Hematopoietic multipotent progenitor cell treated with erythropoietin and hydrocortisone succinate and interleukin-3 and kit ligand, for 17 days (in vitro differentiated cells): ENCODE measurements around the gene AKR1B1.
"Not testable (repeated sequence)": the region's sequence is repeated elsewhere in the genome, so short reads cannot be mapped to it uniquely, and the experiment has no call there.

Experiments
- DNase-seq: peaks from one replicate; pipeline ENCODE4 v3.0.0-alpha.2; 2015; ENCODE audit warnings: low spot score

AKR1B1 gene

GRCh38 chr7:134458806-134459698, at the start of gene AKR1B1:
AKR1B1 (minus strand) TSS chr7:134459100; CDS start chr7:134459062, 38 bp downstream.
- no peak for DNase-seq

GRCh38 chr7:134505856-134506255, 47.0 kb upstream of the AKR1B1 start:
- DNase-seq: no peak

- DNase-seq: no peak
Observed at GRCh38 chr7:134504660-134505164, 45.8 kb upstream of the AKR1B1 start.

DNA sequence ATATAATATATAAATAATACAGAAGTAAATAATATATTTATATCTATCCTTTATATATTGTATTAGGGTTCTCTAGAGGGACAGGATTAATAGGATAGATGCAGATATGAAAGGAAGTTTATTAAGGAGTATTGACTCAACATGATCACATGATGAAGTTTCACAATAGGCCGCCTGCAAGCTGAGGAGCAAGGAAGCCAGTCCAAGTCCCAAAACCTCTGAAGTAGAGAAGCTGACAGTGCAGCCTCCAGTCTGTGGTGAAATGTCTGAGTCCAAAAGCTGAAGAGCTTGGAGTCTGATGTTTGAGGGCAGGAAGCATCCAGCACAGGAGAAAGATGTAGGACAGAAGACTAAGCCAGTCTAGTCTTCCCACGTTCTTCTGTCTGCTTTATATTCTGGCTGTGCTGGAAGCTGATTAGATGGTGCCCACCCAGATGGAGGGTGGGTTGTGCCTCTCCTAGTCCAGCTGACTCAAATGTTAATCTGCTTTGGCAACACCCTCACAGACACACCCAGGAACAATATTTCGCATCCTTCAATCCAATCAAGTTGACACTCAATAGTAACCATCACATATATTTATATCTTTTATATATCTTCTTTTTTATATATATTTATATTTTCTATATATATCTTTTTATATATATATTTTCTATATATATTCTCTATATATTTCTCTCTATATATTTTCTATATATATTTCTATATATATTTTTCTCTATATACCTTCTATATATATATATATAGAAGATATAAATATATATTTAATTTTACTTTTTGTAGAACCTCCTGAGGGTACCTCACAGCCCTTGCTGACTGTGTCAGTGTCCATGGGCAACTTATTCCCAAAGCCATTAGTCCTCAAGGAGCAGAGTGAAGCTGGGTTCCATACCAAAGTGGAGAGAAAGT, 43.8 kb upstream of the AKR1B1 start:
- no peak for DNase-seq

GRCh38 chr7:134500982-134501381, 42.1 kb upstream of the AKR1B1 start:
- no peak for DNase-seq

DNA sequence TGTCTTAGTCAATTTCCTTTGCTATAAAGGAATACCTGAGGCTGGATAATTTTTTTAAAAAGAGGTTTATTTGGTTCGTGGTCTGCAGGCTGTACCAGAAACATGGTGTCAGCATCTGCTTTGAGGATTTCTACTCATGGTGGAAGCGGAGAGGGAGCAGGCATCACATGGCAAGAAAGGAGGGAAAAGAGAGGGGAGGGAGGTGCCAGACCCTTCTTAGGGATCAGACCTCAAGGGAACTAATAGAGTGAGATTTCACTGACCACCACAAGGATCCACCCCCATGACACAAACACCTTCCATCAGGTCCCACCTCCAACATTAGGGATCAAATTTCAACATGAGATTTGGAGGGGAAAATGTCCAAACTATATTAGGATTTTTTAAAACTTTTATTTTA, 41.5 kb upstream of the AKR1B1 start:
- no peak for DNase-seq

- DNase-seq: no peak
Observed at GRCh38 chr7:134495546-134495945, 36.6 kb upstream of the AKR1B1 start.

- DNase-seq: no peak
Observed at GRCh38 chr7:134493091-134493490, 34.2 kb upstream of the AKR1B1 start.

GRCh38 chr7:134487721-134488120, 28.8 kb upstream of the AKR1B1 start:
- not testable (repeated sequence) for DNase-seq

DNA sequence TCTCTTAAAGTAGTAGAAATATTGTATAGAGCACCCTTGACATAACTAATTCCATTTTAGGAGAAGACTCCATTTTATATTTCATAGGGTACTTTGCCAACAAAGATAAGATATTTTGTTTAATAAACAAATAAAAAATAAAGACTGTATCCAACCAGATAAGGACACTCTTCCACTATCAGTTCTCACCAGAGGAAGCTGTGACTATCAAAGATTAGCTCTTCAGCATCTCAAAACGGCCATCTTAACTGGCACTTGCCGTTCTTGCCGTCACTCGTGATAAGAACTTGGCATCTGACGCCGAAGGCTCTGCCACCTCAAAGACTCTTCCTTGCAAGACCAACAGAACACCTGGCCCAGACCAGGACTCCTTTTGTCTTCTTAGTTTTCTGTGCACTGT, 26.3 kb upstream of the AKR1B1 start:
- no peak for DNase-seq

GRCh38 chr7:134483296-134483695, 24.4 kb upstream of the AKR1B1 start:
- no peak for DNase-seq

- no peak for DNase-seq
Observed at GRCh38 chr7:134482858-134483257, 24.0 kb upstream of the AKR1B1 start.

DNA sequence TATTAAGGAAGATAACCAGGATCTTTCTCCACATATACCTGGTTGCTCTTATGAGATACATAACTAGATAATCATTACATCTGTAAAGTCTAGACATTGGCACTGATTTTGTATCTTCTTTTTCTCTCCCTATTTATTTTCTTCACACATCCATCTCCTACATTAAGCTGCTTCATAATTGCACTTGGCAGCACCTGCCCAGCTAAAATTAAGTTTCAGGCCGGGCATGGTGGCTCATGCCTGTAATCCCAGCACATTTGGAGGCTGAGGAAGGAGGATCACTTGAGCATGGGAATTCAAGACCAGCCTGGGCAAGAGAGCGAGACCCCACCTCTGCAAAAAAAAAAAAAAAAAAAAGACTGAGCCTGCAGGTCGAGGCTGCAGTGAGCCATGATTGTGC, 22.3 kb upstream of the AKR1B1 start:
- DNase-seq: no peak

DNA sequence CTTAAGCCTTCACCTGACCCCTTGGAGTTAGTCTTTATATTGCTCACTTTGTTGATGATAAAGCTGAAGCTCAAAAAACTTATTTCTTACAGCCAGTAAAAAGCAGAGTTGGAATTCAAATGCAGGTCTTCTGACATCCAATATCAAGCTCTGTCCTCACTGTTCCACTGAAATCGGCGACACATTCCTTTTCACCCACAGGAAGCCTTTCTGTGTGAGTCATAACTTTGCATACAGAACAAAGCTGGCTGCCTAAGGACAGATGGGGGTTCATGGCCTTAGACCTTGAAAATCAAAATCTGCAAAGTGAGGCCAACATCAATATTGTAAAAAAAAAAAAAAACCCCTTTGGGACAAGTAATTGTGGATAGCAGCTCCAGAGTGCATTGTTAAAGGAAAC, 21.8 kb upstream of the AKR1B1 start:
- no peak for DNase-seq

DNA sequence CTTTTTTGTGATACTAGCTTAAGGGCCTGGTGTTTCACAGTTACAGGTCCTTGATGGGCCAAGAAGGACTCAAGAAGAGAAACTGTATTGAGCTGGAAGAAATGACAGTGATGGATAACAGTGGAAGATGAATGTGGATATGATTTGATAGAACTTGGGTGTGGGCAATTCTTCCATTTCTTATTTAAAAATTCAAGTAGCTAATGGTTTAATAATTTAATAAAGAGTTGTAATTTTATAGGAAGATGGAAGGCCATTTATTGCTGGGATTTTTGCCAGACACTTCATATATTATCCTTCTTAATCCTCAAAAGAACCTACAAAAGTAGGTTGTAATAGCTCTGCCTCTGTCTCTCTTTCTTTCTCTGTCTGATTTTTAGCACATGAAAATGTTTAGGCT, 21.3 kb upstream of the AKR1B1 start:
- no peak for DNase-seq

- DNase-seq: no peak
Observed at GRCh38 chr7:134478707-134479106, 19.8 kb upstream of the AKR1B1 start.

DNA sequence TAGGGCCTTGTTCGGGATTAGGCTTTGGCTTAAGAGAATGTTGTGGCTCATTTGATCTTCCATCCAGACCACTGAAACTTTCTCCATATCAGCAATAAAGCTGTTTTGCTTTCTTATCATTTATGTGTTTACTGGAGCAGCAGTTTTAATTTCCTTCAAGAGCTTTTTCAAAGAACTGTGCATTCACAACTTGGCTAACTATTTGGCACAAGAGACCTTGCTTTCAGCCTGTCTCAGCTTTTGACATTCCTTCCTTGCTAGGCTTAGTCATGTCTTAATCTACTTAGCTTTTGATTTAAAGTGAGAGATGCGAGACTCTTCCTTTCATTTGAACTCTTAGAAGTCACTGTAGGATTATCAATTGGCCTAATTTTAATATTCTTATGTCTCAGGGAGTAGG, 19.1 kb upstream of the AKR1B1 start:
- no peak for DNase-seq

DNA sequence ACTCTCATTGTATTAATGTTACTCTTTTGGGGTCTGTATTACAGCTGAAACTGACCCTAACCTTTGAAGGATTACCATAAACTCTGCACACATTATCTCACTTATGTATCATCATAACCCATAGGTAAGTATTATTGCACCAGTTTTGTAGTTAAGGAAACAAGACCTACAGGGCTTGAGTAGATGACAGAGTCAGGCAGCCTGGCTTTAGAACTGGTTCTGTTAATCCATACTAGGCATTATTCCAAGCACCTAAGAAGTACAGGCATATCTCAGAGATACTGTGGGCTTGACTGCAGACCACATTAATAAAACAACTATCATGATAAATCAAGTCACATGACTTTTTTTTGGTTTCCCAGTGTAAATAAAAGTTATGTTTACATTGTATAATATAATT, 17.1 kb upstream of the AKR1B1 start:
- no peak for DNase-seq

- DNase-seq: no peak
Observed at GRCh38 chr7:134474828-134475227, 15.9 kb upstream of the AKR1B1 start.

GRCh38 chr7:134473861-134474291, 15.0 kb upstream of the AKR1B1 start:
- no peak for DNase-seq

DNA sequence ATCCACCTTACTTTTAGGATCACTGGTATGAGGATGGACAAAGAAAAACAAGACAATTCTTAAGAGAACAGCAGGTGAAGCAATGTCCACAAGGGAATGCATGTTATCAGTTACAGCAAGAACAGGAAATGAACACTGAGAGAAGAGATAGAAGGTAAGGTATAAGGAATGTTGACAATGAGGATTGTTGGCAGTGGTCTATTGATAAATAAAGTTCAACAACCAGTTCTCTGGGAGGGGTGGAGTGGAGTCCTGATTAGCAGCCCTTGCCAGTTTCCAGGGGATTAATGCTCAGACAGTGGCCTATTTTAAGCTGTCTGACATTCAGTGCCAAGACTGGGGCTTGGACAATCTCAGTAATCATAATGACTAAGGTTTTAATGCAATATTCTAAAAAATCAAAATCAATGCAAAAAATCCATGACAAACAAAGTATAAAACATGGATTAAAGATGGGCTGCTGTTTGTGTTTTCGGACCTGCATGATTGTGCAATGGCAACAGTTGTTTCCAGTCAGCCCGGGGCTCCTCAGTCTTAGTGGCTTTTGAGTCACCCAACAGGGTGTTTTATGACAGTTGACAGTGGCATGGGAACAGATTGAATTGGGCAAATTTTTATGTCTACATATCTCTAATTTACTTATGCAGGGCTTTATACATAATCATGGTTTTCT, 13.8 kb upstream of the AKR1B1 start:
- no peak for DNase-seq

- no peak for DNase-seq
Observed at GRCh38 chr7:134470864-134471263, 12.0 kb upstream of the AKR1B1 start.
